GM19025 (cell line): ENCODE data around the gene EPS15.
"Not testable (repeated sequence)": the region's sequence is repeated elsewhere in the genome, so short reads cannot be mapped to it uniquely, and the experiment has no call there.

Experiments used
- ATAC-seq: cut with Tn5 transposase; IDR thresholded peaks from one replicate; pipeline ENCODE4 v1.9.1; 2021; ENCODE audit warnings: mild to moderate bottlenecking, low read depth, moderate library complexity; ENCODE audit not compliant: unreplicated experiment

Gene EPS15

DNA sequence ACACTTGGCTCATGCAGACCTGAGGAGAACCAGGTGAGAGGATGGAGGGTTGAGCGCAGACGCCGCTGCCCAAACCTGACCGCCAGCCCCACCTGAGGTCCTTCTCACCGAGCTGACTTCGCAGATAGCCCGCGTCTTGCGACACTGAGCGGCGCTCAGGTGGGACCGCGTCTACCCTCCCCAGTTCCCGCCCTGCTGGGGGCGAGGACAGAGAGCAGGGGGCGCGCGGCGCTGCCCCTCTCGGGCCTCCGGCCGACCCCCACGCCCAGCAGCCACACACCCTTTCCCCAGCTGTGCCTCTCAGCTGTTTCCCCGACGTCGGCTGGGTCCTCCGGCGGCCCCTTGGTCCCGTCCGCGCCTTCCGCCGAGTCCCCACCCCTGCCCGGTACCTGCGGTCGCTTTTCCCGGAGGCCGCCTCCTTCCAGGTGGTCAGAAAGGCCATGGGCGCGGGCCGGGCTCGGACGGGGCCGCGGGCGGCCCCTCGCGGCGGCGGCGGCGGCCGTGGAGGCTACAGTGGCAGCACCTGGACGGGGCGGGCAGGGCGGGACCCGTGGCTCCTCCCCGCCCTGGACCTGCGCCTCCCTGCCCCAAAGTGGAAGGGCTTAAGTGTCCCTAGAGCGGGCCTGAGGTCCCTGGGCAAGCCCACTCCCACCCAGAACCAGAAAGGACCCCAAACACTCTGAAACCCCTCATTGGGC, 174.3 kb downstream of the EPS15 start:
- ATAC-seq: no peak

DNA sequence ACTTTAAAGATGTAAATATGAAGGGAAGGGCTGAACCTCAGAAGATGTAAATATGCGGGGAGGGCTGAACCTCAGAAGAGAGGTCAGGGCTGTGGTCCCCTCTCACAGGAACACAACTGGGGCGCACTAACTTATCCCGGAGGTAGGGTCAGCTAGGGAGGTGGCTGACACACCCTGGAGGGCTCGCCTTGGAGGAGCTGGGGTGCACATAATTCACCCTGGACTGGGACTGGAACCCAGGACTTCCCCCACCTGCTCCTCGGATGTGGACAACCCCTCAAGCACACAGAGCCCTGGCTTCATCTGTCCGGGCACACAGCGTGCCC, 174.8 kb downstream of the EPS15 start:
- no peak for ATAC-seq

DNA sequence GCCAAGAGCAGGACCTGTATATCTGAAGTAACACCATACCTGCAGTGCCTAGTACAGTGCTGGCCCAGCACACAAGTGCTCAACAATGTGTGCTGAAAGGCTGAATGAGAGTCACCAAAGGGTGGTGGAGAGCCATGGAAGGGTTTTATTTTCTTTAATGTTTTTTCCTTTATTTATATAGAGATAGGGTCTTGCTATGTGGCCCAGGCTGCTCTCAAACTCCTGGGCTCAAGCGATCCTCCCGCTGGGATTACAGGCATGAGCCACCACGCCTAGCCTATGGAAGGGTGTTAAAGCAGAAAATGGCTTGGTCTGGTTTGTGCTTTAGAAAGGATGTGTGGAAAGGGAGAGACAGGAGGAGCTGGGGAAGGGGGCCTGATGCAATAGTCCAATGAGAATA, 175.4 kb downstream of the EPS15 start:
- no peak for ATAC-seq

GRCh38 chr1:51342591-51343206, 176.4 kb downstream of the EPS15 start:
- ATAC-seq: no peak

- peak; percentile 50 for ATAC-seq
Measured at GRCh38 chr1:51341876-51342496, 177.1 kb downstream of the EPS15 start.

DNA sequence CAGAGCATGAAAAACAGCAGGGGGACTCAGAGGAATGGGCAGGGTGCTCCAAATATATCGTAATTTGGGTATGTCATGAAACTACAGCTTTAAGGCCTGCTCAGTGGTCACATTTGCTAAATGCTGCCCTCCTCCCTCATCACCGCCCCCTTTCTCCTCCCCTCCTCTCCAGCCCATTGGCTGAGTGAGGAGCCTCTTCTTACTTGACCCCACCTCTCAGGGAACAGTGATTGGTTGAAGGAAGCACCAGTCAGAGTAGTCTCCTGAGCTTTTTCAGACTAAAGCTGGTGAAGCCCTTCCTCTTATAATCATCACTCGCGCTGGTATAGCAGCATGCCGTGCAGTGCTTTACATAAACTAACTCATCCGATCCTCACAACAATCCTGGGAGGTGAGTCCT, 178.7 kb downstream of the EPS15 start:
- ATAC-seq: no peak

- no peak for ATAC-seq
Measured at GRCh38 chr1:51336711-51337110, 182.4 kb downstream of the EPS15 start.

DNA sequence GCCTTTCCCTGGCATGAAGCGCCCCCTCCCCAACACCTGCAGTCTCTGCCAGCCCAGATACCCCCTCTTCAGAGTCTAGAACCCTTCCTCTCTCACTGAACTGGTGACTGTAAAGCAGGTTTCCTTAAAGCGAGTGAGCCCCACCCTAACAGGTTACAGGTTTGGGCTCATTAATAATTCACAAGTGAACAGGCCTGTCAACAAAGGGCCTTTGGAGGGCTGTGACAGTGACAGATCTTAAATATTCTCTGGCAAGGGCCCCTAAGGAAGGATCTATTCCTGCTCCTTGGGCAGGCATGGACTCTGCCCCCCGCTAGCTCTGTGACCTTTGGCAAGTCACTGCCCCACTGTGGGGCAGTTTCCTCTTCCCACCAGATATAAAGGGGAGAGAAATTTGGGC, 183.1 kb downstream of the EPS15 start:
- no peak for ATAC-seq

DNA sequence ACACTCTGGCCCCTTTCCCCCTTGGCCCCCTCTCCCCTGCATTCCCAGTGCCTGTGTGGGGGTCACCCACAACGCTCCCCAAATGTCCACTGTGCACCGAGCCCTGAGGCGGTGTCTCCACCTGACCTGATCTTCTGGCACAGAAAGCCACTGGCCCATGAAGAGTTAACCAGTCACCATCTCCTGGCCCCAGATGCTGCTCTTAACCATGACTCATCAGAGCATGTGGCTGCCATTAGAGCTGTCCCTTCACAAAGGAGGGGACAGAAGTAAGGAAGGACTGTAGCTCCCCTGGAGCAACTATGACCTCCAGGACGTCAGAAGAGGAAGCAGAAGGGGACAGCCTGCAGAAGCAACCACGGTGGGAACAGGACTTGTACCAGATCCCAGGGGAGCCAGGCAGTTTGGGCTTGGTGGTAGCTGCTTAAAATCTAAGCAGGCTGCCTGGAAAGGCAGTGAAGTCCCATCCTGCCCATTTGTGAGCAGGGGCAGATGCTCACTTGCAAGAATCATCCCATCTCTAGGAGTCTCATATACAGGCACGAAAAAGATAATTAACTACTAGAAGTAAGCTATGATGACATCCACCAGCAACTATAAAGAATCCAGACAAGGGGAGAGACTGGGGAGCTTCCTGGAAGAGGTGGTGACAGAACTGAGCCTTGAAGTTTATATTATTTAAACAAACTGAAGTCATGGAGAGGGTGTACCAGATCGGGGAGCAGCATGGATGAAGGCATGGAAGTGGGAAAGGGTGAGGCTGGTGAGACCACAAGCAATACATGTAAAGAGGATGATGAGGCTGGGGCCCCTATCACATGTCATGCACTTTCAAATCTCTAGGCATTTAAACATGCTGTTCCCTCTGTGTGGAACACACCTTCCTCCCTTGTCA, 187.6 kb downstream of the EPS15 start:
- ATAC-seq: no peak

DNA sequence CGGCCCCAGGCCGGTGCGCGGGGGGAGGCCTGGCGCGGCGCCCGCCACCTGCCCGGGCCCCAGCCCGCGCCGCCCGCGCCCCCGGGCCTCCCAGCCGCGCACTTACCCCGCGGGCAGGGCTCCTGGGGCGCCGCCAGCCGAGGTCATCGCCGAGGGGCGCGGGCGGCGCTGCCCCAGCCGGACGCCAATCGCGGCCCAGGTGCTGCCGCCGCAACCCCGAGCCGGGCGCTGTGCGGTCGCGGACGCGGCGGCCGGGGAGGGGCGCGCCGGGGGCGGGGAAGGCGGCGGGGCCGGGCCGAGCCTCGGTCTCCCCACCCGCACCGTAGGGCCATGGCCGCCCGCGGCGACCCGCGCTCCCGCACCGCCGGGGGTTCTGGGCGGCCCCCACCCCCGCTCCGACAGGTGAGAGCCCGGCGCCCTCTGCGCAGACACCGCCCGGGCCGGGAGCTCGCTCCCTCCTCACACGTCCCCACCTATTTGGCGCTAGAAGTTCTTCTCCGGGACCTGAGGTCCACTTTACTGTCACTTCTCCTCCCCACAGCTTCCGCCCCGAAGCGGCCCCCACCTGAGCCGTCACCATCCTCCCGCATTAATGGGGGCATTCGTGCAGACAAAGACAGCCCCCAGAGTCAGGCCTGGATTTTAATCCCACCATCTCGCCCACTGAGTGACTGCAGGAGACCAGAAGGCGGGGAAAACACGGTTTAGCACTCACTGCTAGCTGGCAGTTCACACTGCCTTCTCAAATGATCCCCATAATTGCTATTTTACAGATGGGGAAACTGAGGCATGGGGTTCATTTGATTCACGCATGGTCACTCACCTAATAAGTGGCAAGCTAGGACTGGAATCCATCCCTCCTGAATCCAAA, 188.5 kb downstream of the EPS15 start, which contains the start of gene TTC39A:
TTC39A (minus strand) TSS at position 232 of the 871 bp plus-strand sequence; CDS start at position 147, 85 bp downstream.
- ATAC-seq: no peak

- ATAC-seq: no peak
Measured at GRCh38 chr1:51329443-51330325, 189.4 kb downstream of the EPS15 start.

- no peak for ATAC-seq
Measured at GRCh38 chr1:51328926-51329325, 190.1 kb downstream of the EPS15 start.

GRCh38 chr1:51328279-51328678, 190.8 kb downstream of the EPS15 start:
- ATAC-seq: no peak

DNA sequence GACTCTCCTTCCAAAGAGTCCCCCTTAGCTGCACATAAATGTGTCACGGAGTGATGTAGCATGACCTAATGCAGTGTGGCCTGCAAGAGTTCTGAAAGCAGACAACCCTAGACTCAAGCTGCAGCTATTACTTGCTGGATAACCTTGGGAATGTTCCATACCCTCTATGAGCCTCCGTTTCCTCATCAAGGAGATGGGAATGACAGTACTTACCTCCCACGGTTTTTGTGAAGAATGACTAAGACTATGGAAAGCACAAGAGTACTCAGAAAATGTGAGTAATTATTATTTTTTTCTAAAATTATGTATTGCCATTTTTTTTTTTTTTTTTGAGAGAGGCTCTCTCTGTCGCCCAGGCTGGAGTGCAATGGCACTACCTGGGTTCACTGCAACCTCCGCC, 191.7 kb downstream of the EPS15 start:
- ATAC-seq: no peak

DNA sequence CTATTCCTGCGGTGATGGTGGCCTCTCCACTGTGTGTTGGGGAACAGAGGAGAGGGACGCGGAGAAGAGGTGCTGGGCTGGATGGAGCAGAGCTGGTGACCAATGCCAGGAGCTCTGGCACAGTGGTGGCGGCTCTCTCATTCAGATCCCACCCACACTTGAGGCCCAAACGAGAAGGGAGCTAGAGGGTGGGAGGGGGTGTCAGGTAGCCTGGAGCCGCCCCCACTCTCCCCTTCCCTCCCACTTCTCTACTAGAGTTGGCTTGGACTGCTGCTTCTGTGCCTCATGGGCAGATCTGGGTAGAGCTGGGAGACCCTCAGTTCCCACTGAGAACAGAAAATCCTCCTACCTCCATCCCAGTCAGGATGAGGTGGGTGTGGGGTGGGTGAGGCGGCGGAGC, 192.2 kb downstream of the EPS15 start:
- ATAC-seq: no peak

DNA sequence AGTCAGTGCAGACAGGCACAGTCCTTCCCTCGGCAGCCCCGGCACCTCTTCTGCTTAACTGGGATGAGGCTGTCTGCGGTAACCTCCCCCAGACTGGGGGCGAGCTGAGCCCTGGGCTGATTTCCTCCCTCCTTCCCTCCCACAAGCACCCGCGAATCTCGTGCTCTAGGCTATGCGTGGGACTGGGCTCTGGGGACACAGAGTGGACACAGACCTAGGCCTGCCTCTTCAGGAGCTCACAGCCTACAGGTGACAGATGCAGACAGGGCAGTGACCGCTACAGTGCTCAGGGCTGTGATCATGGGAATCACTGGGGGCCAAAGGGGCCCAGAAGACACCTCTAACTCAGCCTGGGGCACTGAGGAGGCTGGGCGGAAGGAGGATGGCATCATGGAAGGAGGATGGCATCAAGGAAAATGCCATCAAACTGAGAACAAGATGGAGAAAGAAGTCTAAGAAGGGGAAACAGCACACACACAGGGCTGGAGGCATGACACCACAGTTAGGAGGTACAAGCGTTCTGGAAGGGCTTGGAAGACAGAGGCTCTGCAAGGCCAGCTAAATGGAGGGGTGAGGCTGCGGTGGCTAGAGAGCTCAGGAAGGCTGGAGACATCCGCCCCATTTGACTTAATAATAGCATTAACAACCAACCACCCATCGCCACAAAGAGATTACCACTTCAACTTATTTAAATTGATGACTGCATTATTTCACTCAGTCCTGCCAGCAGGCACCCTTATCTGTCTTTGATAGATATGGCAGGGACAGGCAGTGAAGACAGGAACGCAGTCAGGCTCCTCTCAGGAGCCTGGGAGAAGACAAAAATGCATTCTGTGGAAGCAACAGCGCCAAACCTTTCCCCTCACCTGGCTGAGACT, 192.9 kb downstream of the EPS15 start:
- no peak for ATAC-seq

- no peak for ATAC-seq
Measured at GRCh38 chr1:51325391-51325790, 193.7 kb downstream of the EPS15 start.

DNA sequence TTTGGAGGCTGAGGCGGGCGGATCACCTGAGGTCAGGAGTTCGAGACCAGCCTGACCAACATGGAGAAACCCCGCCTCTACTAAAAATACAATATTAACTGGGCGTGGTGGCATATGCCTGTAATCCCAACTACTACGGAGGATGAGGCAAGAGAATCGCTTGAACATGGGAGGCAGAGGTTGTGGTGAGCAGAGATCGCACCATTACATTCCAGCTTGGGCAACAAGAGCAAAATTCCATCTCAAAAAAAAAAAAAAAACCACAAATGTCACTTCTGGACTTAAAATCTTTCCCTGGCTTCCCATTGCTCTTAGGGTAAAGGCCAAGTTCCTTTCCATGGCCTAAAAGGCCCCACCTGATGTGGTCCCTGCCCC, 194.1 kb downstream of the EPS15 start:
- not testable (repeated sequence) for ATAC-seq
